GM23248 (cell line): Measurements from ENCODE around the gene RPH3AL.

ENCODE experiments used
- EZH2 ChIP-seq: fragments of 200-600 bp; sonication (generic); IDR thresholded peaks from 2 replicates; pipeline ENCODE4 v1.6.1; 2018; ENCODE audit warnings: antibody characterized with exemption, mild to moderate bottlenecking; ENCODE audit not compliant: insufficient read depth, poor library complexity, severe bottlenecking
- EZH2phosphoT487 ChIP-seq: fragments of 200-600 bp; sonication (generic); IDR thresholded peaks from 2 replicates; pipeline ENCODE4 v1.6.1; 2018; ENCODE audit warnings: antibody characterized with exemption, moderate library complexity, mild to moderate bottlenecking, low read depth; ENCODE audit not compliant: insufficient read depth

GRCh38 chr17:309361-309888 is 43.2 kb downstream of the RPH3AL start:
- no peak for TF ChIP-seq EZH2
- TF ChIP-seq EZH2phosphoT487, result no peak
